ENCODE measurements around the gene MDP1. TPM values are rescaled to one million over a fixed set of nuclear protein-coding genes. Genes with fewer than 3 reads are reported as not detected.

MDP1 gene
- total and polyA plus RNA-seq, 10 of the 15 experiments (the other 5 are each of a cell fraction or from before 2014, with no cell fraction given): 10.4 to 45.8 (median 23.5) TPM

DNA sequence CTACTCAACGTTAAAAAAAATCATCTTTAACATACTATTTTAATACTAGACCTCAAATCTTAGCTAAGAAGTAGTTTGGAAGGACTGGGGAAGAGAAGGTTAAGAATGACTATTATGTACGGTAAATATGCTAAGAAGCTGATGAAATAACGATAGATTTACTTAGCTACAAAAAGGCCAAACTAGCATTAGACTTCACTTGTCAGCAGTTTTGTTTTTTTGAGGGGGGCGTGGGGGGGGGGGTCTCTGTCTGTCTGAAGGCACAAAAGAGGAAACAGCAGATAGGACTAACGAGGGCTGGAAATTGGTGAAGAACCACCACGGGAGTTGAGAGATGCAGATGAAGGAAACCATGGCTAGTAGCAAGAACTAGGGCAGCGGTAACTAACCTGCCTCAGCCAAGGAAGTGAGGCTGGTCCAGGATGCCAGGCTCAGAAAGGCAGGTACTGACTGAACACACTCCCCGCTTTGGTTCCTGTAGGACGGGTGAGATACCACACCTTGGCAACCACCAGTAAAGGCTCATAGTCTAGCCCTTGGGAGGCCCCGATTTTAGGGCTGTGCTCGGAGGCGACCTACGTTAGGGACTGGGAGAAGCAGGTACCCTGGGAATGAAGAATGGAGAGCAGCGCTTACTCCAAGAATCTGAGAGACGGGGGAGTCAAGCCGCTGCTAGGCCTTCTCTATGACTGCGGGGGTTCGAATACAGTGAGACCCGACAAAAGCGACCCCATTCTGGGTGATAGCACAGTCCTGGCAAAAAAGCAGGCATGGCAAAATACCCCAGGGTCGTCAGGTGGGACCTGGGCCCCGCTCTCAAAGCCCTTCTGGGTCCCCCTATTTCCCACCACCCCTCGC lies 15.6 kb upstream of the MDP1 start:
- H3K27ac ChIP-seq (ENCODE audit: control insufficient read depth, insufficient read depth): peak overlapping the region; percentile 84
- intact Hi-C loops (cut with micrococcal nuclease; ENCODE audit: unreplicated experiment): loop anchor here (1.0 kb wide), 2 partner anchors 11 to 18 kb away; partner anchors contain the start of genes CHMP4A and TINF2
- peaks cover 14% of the 10 kb centered on the region for H3K4me1 ChIP-seq (ENCODE audit: control insufficient read depth, insufficient read depth, low read length)
- in situ Hi-C loops (cut with MboI): no loop called here
- RAD21 ChIA-PET (ENCODE audit: unreplicated experiment): interaction anchor here (0.7 to 2.1 kb wide), 2 partner anchors 11 to 70 kb away, joined by 3 to 11 read pairs; partner anchors contain the start of genes IRF9 and TINF2
- H3K9ac ChIP-seq (ENCODE audit: control insufficient read depth, insufficient read depth, low read length): peak overlapping the region; percentile 92
- no peaks in the 10 kb centered on the region for H4K20me1 ChIP-seq (ENCODE audit: control insufficient read depth, insufficient read depth)
- H2AFZ ChIP-seq (ENCODE audit: control insufficient read depth, low read depth, low read length): peak overlapping the region; percentile 91
- H3K36me3 ChIP-seq (ENCODE audit: control insufficient read depth in 2 of 2, insufficient read depth in 2 of 2, low read length in 1 of 2): peaks cover 0 to 18% of the 10 kb centered on the region in 2 experiments; a peak in 2 of 4 replicates
- POLR2A ChIA-PET: interaction anchor here (0.5 to 1.9 kb wide), 7 partner anchors 16 to 714 kb away, joined by 3 to 9 read pairs (median 5); partner anchors contain the start of gene CHMP4A
- CTCF ChIA-PET: interaction anchor here (0.6 to 1.0 kb wide), 3 partner anchors 11 to 66 kb away, joined by 3 read pairs; partner anchors contain the start of gene TINF2
- H3K79me2 ChIP-seq (ENCODE audit: control insufficient read depth, insufficient read depth, low read length): peaks cover 36% of the 10 kb centered on the region
- ATAC-seq (peak; percentile 34), DNase-seq (ENCODE audit: low read depth, low spot score) (no peak), FAIRE-seq (no peak)
- peak overlapping the region; percentile 97 for H3K4me2 ChIP-seq (ENCODE audit: control insufficient read depth, insufficient read depth)
- TSS peak; percentile 79 for BruUV-seq (replicated peaks)
- no peaks in the 10 kb centered on the region for H3K9me3 ChIP-seq (replicated peaks; ENCODE audit: control insufficient read depth, insufficient read depth, low read length)
- no peaks in the 10 kb centered on the region for H3K27me3 ChIP-seq (replicated peaks in 1 of 2; ENCODE audit: control insufficient read depth in 2 of 2, insufficient read depth in 2 of 2, low read length in 1 of 2)
- 16% methylated on average over 23 of the region's 23 CpGs for WGBS (ENCODE audit: insufficient coverage, insufficient replicate concordance, low lambda C conversion rate, missing lambda C conversion rate)
- peak overlapping the region; percentile 87 for H3K4me3 ChIP-seq
- TF ChIP-seq MXI1 (IDR thresholded peaks at IDR 0.05; ENCODE audit: low read depth, low read length) (0 out of 2 replicates have a peak, but pooled peaks have one; percentile 7), POLR2A (IDR thresholded peaks at IDR 0.05; ENCODE audit: low read depth, low read length) (no peak), FOS (IDR thresholded peaks at IDR 0.05; ENCODE audit: borderline replicate concordance, extremely low read depth, insufficient read length) (no peak)
- TF ChIP-seq, protein P1, sequence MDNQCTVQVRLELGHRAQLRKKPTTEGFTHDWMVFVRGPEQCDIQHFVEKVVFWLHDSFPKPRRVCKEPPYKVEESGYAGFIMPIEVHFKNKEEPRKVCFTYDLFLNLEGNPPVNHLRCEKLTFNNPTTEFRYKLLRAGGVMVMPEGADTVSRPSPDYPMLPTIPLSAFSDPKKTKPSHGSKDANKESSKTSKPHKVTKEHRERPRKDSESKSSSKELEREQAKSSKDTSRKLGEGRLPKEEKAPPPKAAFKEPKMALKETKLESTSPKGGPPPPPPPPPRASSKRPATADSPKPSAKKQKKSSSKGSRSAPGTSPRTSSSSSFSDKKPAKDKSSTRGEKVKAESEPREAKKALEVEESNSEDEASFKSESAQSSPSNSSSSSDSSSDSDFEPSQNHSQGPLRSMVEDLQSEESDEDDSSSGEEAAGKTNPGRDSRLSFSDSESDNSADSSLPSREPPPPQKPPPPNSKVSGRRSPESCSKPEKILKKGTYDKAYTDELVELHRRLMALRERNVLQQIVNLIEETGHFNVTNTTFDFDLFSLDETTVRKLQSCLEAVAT (IDR thresholded peaks at IDR 0.05): 0 out of 2 replicates have a peak, but pooled peaks have one; percentile 64
- SMC1A ChIA-PET (ENCODE audit: uncharacterized antibody, unreplicated experiment): interaction anchor here (0.5 to 1.3 kb wide), 3 partner anchors 11 to 28 kb away, joined by 3 to 5 read pairs (median 4); partner anchors contain the start of gene TINF2

Measured in GM12878 (cell line).